ENCODE results near the gene YDJC. TPM values are rescaled to one million over a fixed set of nuclear protein-coding genes. Genes with fewer than 3 reads are reported as not detected.
"Not testable (repeated sequence)": the region's sequence is repeated elsewhere in the genome, so short reads cannot be mapped to it uniquely, and the experiment has no call there.

The YDJC gene
- total and polyA plus RNA-seq, 2 donors from 2014 or later = 24.7 to 28.2 TPM

GRCh38 chr22:21612858-21613257 lies 17.0 kb downstream of the YDJC start:
- peaks cover 0 to 2% (median 0%) of the 10 kb centered on the region in 3 donors for H3K4me1 ChIP-seq (ENCODE audit: control insufficient read depth in 2 of 3, insufficient read depth in 2 of 3, low read depth in 1 of 3, low read length in 3 of 3)
- intact Hi-C loops (cut with DNase I) = no loop called here
- FAIRE-seq (no peak), DNase-seq (no peak)
- no peaks in the 10 kb centered on the region for H3K27me3 ChIP-seq (ENCODE audit: control insufficient read depth, insufficient read depth, low read length)
- H3K36me3 ChIP-seq (ENCODE audit: control insufficient read depth in 2 of 3, insufficient read depth in 3 of 3, low read length in 3 of 3) = peaks cover 0 to 22% (median 11%) of the 10 kb centered on the region in 3 donors
- TF ChIP-seq, protein P1, sequence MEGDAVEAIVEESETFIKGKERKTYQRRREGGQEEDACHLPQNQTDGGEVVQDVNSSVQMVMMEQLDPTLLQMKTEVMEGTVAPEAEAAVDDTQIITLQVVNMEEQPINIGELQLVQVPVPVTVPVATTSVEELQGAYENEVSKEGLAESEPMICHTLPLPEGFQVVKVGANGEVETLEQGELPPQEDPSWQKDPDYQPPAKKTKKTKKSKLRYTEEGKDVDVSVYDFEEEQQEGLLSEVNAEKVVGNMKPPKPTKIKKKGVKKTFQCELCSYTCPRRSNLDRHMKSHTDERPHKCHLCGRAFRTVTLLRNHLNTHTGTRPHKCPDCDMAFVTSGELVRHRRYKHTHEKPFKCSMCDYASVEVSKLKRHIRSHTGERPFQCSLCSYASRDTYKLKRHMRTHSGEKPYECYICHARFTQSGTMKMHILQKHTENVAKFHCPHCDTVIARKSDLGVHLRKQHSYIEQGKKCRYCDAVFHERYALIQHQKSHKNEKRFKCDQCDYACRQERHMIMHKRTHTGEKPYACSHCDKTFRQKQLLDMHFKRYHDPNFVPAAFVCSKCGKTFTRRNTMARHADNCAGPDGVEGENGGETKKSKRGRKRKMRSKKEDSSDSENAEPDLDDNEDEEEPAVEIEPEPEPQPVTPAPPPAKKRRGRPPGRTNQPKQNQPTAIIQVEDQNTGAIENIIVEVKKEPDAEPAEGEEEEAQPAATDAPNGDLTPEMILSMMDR (IDR thresholded peaks at IDR 0.05; ENCODE audit: borderline replicate concordance, extremely low read depth, insufficient read depth) = no peak
- H3K9me3 ChIP-seq (ENCODE audit: control insufficient read depth in 2 of 3, insufficient read depth in 1 of 3, low read length in 3 of 3) = no peaks in the 10 kb centered on the region
- no peak overlapping the region for H3K4me3 ChIP-seq (ENCODE audit: low read length in 3 of 3)
- no peak overlapping the region for H3K27ac ChIP-seq (ENCODE audit: low read depth in 2 of 2, low read length in 2 of 2)
- H3K9ac ChIP-seq (ENCODE audit: low read length in 3 of 3) = no peak overlapping the region

GRCh38 chr22:21611210-21611977 lies 18.4 kb downstream of the YDJC start:
- DNase-seq = no peak
- TF ChIP-seq, protein P1 (IDR thresholded peaks at IDR 0.05; ENCODE audit: borderline replicate concordance, extremely low read depth, insufficient read depth) = no peak
- H3K4me3 ChIP-seq (ENCODE audit: low read length in 3 of 3) = no peak overlapping the region
- intact Hi-C loops (cut with DNase I) = no loop called here
- H3K27me3 ChIP-seq (ENCODE audit: control insufficient read depth, insufficient read depth, low read length) = no peaks in the 10 kb centered on the region
- peaks cover 0 to 2% (median 0%) of the 10 kb centered on the region in 3 donors for H3K4me1 ChIP-seq (ENCODE audit: control insufficient read depth in 2 of 3, insufficient read depth in 2 of 3, low read depth in 1 of 3, low read length in 3 of 3)
- no peak overlapping the region for H3K9ac ChIP-seq (ENCODE audit: low read length in 3 of 3)
- no peak overlapping the region for H3K27ac ChIP-seq (ENCODE audit: low read depth in 2 of 2, low read length in 2 of 2)
- peaks cover 0 to 22% (median 11%) of the 10 kb centered on the region in 3 donors for H3K36me3 ChIP-seq (ENCODE audit: control insufficient read depth in 2 of 3, insufficient read depth in 3 of 3, low read length in 3 of 3)
- H3K9me3 ChIP-seq (ENCODE audit: control insufficient read depth in 2 of 3, insufficient read depth in 1 of 3, low read length in 3 of 3) = no peaks in the 10 kb centered on the region
- FAIRE-seq = no peak

DNA sequence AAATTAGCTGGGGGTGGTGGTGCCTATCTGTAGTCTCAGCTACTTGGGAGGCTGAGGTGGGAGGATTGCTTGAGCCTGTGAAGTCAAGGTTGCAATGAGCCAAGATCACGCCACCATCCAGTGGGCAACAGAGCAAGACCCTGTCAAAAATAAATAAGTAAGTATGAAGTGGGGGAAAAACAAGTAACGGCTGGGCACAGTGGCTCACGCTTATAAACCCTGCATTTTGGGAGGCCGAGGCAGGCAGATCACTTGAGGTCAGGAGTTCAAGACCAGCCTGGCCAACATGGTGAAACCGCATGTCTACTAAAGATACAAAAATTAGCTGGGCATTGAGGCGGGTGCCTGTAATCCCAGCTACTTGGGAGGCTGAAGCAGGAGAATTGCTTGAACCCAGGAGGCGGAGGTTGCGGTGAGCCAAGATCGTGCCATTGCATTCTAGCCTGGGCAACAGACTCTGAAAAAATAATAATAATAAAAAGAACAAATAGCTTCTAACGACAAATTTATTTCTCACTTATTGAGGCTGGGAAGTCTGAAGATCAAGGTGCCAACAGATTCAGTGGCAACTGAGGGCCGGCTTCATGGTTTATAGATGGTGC lies 20.2 kb downstream of the YDJC start:
- H3K27ac ChIP-seq (ENCODE audit: low read depth in 2 of 2, low read length in 2 of 2); DNase-seq; H3K4me1 ChIP-seq (ENCODE audit: control insufficient read depth in 2 of 3, insufficient read depth in 2 of 3, low read depth in 1 of 3, low read length in 3 of 3); FAIRE-seq; intact Hi-C loops (cut with DNase I); H3K9me3 ChIP-seq (ENCODE audit: control insufficient read depth in 2 of 3, insufficient read depth in 1 of 3, low read length in 3 of 3); H3K27me3 ChIP-seq (ENCODE audit: control insufficient read depth, insufficient read depth, low read length); H3K4me3 ChIP-seq (ENCODE audit: low read length in 3 of 3); H3K9ac ChIP-seq (ENCODE audit: low read length in 3 of 3): not testable (repeated sequence)
- H3K36me3 ChIP-seq (ENCODE audit: control insufficient read depth in 2 of 3, insufficient read depth in 3 of 3, low read length in 3 of 3) = peaks cover 0 to 22% (median 11%) of the 10 kb centered on the region in 3 donors

DNA sequence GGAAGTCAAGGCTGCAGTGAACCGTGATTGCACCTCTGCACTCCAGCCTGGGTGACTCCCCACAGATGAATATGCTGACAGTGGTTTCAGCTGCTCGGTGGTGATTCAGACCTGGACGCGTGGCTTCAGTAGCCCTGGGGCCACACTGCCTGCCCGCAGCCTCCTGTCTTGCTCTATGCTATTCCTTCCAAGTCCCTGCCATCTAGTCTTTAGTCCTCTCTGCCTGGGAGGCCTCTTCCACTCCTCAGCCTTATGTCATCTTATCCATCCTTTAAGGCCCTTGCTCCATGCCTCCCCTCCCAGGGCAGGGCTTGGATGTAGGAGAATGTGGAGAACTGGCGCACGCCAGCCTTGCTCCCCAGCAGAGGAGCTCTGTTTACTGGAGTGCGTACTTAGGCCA lies 23.0 kb downstream of the YDJC start:
- Histone ChIP-seq H3K36me3 (ENCODE audit: control insufficient read depth in 2 of 3, insufficient read depth in 3 of 3, low read length in 3 of 3) (peaks cover 0 to 12% (median 8%) of the 10 kb centered on the region in 3 donors), H3K4me3 (ENCODE audit: low read length in 3 of 3) (no peak overlapping the region), H3K9ac (ENCODE audit: low read length in 3 of 3) (no peak overlapping the region), H3K9me3 (ENCODE audit: control insufficient read depth in 2 of 3, insufficient read depth in 1 of 3, low read length in 3 of 3) (no peaks in the 10 kb centered on the region), H3K27ac (ENCODE audit: low read depth in 2 of 2, low read length in 2 of 2) (no peak overlapping the region), H3K4me1 (ENCODE audit: control insufficient read depth in 2 of 3, insufficient read depth in 2 of 3, low read depth in 1 of 3, low read length in 3 of 3) (no peaks in the 10 kb centered on the region), H3K27me3 (ENCODE audit: control insufficient read depth, insufficient read depth, low read length) (no peaks in the 10 kb centered on the region)
- TF ChIP-seq, protein P1 (IDR thresholded peaks at IDR 0.05; ENCODE audit: borderline replicate concordance, extremely low read depth, insufficient read depth) = no peak
- FAIRE-seq (no peak), DNase-seq (no peak)
- intact Hi-C loops (cut with DNase I) = no loop called here
